PC-3 (cell line): ENCODE results near the gene AP4S1.

Experiments
- EZH2 ChIP-seq: fragments of 300-600 bp; sonication (generic); IDR thresholded peaks from one replicate; pipeline ENCODE4 v1.6.1; 2017; ENCODE audit warnings: antibody characterized with exemption, mild to moderate bottlenecking, low read length; ENCODE audit not compliant: unreplicated experiment
- EZH2phosphoT487 ChIP-seq: fragments of 300-600 bp; sonication (generic); IDR thresholded peaks from 2 replicates; pipeline ENCODE4 v1.6.1; 2018; ENCODE audit warnings: mild to moderate bottlenecking, antibody characterized with exemption, low read length, borderline replicate concordance
- TF ChIP-seq, protein P1 (sequence below): fragments of 300-600 bp; sonication (generic); conservative IDR thresholded peaks from 2 replicates; pipeline ENCODE4 v1.5.1; 2017; ENCODE audit warnings: antibody characterized with exemption, low read depth, mild to moderate bottlenecking, low read length

DNA sequence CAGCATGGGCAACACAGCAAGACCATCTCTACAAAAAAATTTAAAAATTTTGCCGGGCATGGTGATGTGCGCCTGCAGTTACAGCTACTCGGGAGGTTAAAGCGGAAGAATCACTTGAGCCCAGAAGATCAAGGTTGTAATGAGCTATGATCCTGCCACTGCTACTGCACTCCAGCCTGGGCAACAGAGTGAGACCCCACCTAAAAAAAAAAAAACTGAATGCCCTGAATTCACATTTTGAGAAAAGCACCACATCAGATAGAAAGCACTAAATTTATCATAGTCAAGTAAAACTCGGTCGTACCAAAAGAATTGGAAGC, 24.1 kb upstream of the AP4S1 start:
- TF ChIP-seq, protein P1, sequence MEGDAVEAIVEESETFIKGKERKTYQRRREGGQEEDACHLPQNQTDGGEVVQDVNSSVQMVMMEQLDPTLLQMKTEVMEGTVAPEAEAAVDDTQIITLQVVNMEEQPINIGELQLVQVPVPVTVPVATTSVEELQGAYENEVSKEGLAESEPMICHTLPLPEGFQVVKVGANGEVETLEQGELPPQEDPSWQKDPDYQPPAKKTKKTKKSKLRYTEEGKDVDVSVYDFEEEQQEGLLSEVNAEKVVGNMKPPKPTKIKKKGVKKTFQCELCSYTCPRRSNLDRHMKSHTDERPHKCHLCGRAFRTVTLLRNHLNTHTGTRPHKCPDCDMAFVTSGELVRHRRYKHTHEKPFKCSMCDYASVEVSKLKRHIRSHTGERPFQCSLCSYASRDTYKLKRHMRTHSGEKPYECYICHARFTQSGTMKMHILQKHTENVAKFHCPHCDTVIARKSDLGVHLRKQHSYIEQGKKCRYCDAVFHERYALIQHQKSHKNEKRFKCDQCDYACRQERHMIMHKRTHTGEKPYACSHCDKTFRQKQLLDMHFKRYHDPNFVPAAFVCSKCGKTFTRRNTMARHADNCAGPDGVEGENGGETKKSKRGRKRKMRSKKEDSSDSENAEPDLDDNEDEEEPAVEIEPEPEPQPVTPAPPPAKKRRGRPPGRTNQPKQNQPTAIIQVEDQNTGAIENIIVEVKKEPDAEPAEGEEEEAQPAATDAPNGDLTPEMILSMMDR, result no peak
- no peak for TF ChIP-seq EZH2phosphoT487
- no peak for TF ChIP-seq EZH2
